A549 (cell line): Measurements from ENCODE around the gene INPP5K. TPM values are rescaled to one million over a fixed set of nuclear protein-coding genes. Genes with fewer than 3 reads are reported as not detected.
"Not testable (repeated sequence)": the region's sequence is repeated elsewhere in the genome, so short reads cannot be mapped to it uniquely, and the experiment has no call there.

Experiments used
- ATAC-seq, 2 experiments: fragments of 200-7000 bp in 1 of 2; fragments of >200 bp in 1 of 2; cut with Nextera tagmentation in 1 of 2; cut with Tn5 transposase in 1 of 2; 3 replicates each; pipeline versions ENCODE4 v1.8.0 to v1.9.1; 2018 to 2020; ENCODE audit warnings: mild to moderate bottlenecking in 1 of 2, moderate library complexity in 1 of 2
- CTCF ChIA-PET: fragments of 300-600 bp; sonication (Branson Sonifier 250); formaldehyde crosslinking; extraction: SDS; loops from one replicate; lab custom pipeline; 2021; ENCODE audit warnings: antibody characterized with exemption, inconsistent platforms; lab: Yijun Ruan, JAX
- POLR2A ChIA-PET: fragments of 350-600 bp; formaldehyde crosslinking; extraction: SDS; loops from one replicate; lab custom pipeline; 2021; ENCODE audit warnings: antibody characterized with exemption, inconsistent platforms; lab: Yijun Ruan, JAX
- DNase-seq, 2 experiments: peaks; one replicate each; pipeline versions ENCODE4 v3.0.0 to v3.0.0-alpha.2; 2011 to 2016; ENCODE audit warnings: low read depth in 1 of 2, low spot score in 1 of 2
- FAIRE-seq: peaks from 2 replicates; lab custom pipeline; 2011; peaks lifted over from hg19 to GRCh38; lab: Jason Lieb, UNC
- H3K27ac ChIP-seq, 2 experiments: fragments of >200 bp; sonication (Bioruptor Twin); formaldehyde crosslinking; 3 replicates each; pipeline ENCODE4 v1.5.1; 2016 to 2017
- H3K4me1 ChIP-seq: fragments of >200 bp; sonication (Bioruptor Twin); formaldehyde crosslinking; 3 replicates; pipeline ENCODE4 v1.6.1; 2016
- H3K4me2 ChIP-seq: fragments of >200 bp; sonication (Bioruptor Twin); formaldehyde crosslinking; 3 replicates; pipeline ENCODE4 v1.6.1; 2016
- H3K4me3 ChIP-seq: fragments of >200 bp; sonication (Bioruptor Twin); formaldehyde crosslinking; 3 replicates; pipeline ENCODE4 v1.5.1; 2016
- H3K9me3 ChIP-seq: fragments of >200 bp; sonication (Bioruptor Twin); formaldehyde crosslinking; 3 replicates; pipeline ENCODE4 v1.6.1; 2016
- CHD2 ChIP-seq: fragments of 150-350 bp; IDR thresholded peaks from 2 replicates; pipeline ENCODE4 v1.6.1; 2014; ENCODE audit warnings: low read length; ENCODE audit not compliant: partially characterized antibody
- CHD4 ChIP-seq: fragments of 200-600 bp; sonication (generic); IDR thresholded peaks from 2 replicates; pipeline ENCODE4 v1.6.1; 2016; ENCODE audit warnings: antibody characterized with exemption, mild to moderate bottlenecking, borderline replicate concordance
- EHF ChIP-seq: fragments of 250-450 bp; sonication (Bioruptor Pico); IDR thresholded peaks from 2 replicates; pipeline ENCODE4 v1.5.0; 2020; ENCODE audit warnings: mild to moderate bottlenecking
- HEYL ChIP-seq: fragments of 250-450 bp; sonication (Bioruptor Pico); IDR thresholded peaks from 2 replicates; pipeline ENCODE4 v1.8.0; 2021; ENCODE audit warnings: mild to moderate bottlenecking, moderate library complexity
- HOXB13 ChIP-seq: fragments of 250-450 bp; sonication (Bioruptor Pico); IDR thresholded peaks from 2 replicates; pipeline ENCODE4 v1.5.0; 2020; ENCODE audit warnings: low read depth, mild to moderate bottlenecking, moderate library complexity
- HOXB5 ChIP-seq: fragments of 250-450 bp; sonication (Bioruptor Pico); IDR thresholded peaks from 2 replicates; pipeline ENCODE4 v1.5.0; 2020; ENCODE audit warnings: mild to moderate bottlenecking, moderate library complexity
- JUNB ChIP-seq: fragments of >200 bp; sonication (Bioruptor Twin); formaldehyde crosslinking; IDR thresholded peaks from 2 replicates; pipeline ENCODE4 v1.6.1; 2016
- NFE2L2 ChIP-seq: fragments of 150-350 bp; conservative IDR thresholded peaks from 2 replicates; pipeline ENCODE4 v1.6.1; 2014; ENCODE audit warnings: low read length
- NPAS2 ChIP-seq: fragments of 250-450 bp; sonication (Bioruptor Pico); IDR thresholded peaks from 2 replicates; pipeline ENCODE4 v1.8.0; 2022; ENCODE audit warnings: mild to moderate bottlenecking, moderate library complexity, borderline replicate concordance
- POLR2AphosphoS2 ChIP-seq: conservative IDR thresholded peaks from 2 replicates; pipeline ENCODE4 v1.6.1; 2012; ENCODE audit warnings: low read length, improper control_type of control experiment, inconsistent platforms
- RCOR1 ChIP-seq: fragments of 150-350 bp; IDR thresholded peaks from 2 replicates; pipeline ENCODE4 v1.6.1; 2014; ENCODE audit warnings: antibody characterized with exemption, low read length, low read depth
- SREBF2 ChIP-seq: fragments of 450-650 bp; IDR thresholded peaks from 2 replicates; pipeline ENCODE4 v1.6.1; 2014; ENCODE audit warnings: mild to moderate bottlenecking, moderate library complexity
- TP53 ChIP-seq: fragments of 250-450 bp; sonication (Bioruptor Pico); IDR thresholded peaks from 2 replicates; pipeline ENCODE4 v1.5.0; 2021; ENCODE audit warnings: mild to moderate bottlenecking, moderate library complexity
- WGBS: methylation state at CpG from one replicate; pipeline ENCODE4 v1.1.6; 2017; ENCODE audit errors: missing lambda C conversion rate; 5-methylcytosine and 5-hydroxymethylcytosine counted together
- polyA plus RNA-seq, 4 experiments: library from polyadenylated mRNA; depleted of rRNA in 3 of 4; stranded (reverse); fragments of >200 nt; fragmentation: RNase III in 1 of 4; extraction: RNeasy Plus Mini Kit Qiagen cat#74134 plus additional on column Dnase treatment in 1 of 4; gene quantifications; 2 replicates in 3 of 4; 3 replicates in 1 of 4; pipeline ENCODE4 v1.2.3, GENCODE V29; 2011 to 2017
- TF ChIP-seq, protein P1 (sequence below): fragments of 150-350 bp; IDR thresholded peaks from 2 replicates; pipeline ENCODE4 v1.6.1; 2014; ENCODE audit warnings: low read depth, mild to moderate bottlenecking, low read length

INPP5K gene
- polyA plus RNA-seq, 2 of the 4 experiments (the other 2 are of a cell fraction) = 24.3 to 30.8 TPM

DNA sequence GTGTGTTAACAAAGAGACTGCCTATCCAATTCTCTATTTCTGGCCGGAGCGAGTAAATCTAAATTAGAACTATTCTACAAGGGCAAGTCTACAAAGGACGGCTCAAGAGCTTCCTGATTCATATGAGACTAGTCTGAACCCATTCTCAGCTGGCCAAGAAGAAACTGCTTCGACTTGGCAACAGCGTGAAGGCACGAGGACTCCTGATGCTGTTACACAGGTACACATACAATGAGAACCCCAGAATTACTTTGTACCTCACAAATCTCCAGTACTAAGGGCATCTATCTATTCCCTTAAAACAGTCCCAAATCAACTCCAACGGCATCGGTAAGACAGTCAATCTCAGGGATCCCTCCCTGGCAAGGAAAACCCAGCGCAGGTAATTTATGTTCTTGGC lies 61.9 kb downstream of the INPP5K start:
- POLR2A ChIA-PET = no interaction called here
- Histone ChIP-seq H3K4me3 (peak overlapping the region; percentile 98), H3K4me2 (peak overlapping the region; percentile 92), H3K9me3 (no peaks in the 10 kb centered on the region), H3K27ac (peak overlapping the region; percentile 95; a peak in 4 of 6 replicates), H3K4me1 (peaks cover 26% of the 10 kb centered on the region)
- ATAC-seq = no peak
- WGBS = 70% methylated on average over 9 of the region's 9 CpGs
- no peak for FAIRE-seq
- TF ChIP-seq NPAS2 (CRISPR knock-in tag) (no peak), POLR2AphosphoS2 (peak; percentile 60; the same call in 1 of the 2 replicates)
- DNase-seq = no peak
- CTCF ChIA-PET = interaction anchor here (0.6 to 7.2 kb wide), 9 partner anchors 9 to 92 kb away, joined by 3 to 31 read pairs (median 3); partner anchors contain the start of gene INPP5K

DNA sequence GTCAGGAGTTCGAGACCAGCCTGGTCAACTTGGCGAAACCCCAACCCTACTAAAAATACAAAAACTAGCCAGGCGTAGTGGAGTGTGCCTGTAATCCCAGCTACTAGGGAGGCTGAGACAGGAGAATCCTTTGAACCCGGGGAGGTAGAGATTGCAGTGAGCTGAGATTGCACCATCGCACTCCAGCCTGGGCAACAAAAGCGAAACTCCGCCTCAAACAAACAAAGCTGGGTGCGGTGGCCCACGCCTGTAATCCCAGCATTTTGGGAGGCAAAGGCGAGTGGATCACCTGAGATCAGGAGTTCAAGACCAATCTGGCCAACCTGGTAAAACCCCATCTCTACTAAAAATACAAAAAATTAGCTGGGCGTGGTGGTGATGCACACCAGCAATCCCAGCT lies 62.7 kb downstream of the INPP5K start:
- H3K27ac ChIP-seq, ATAC-seq: not testable (repeated sequence)
- CTCF ChIA-PET = interaction anchor here (1.2 to 7.2 kb wide), 7 partner anchors 8 to 92 kb away, joined by 3 to 31 read pairs (median 3); partner anchors contain the start of gene INPP5K

GRCh38 chr17:1452836-1453235 lies 63.6 kb downstream of the INPP5K start:
- ATAC-seq = no peak
- ChIA-PET CTCF (interaction anchor here (0.7 to 7.2 kb wide), 2 partner anchors 29 to 87 kb away, joined by 4 to 31 read pairs; no protein-coding TSS in a partner anchor), POLR2A (no interaction called here)
- Histone ChIP-seq H3K9me3 (no peaks in the 10 kb centered on the region), H3K4me1 (peaks cover 32% of the 10 kb centered on the region), H3K27ac (no peak overlapping the region), H3K4me3 (no peak overlapping the region), H3K4me2 (no peak overlapping the region)
- DNase-seq = no peak
- TF ChIP-seq JUNB (no peak), TP53 (CRISPR knock-in tag) (no peak), HOXB13 (no peak), CHD2 (no peak), CHD4 (no peak), RCOR1 (no peak)
- TF ChIP-seq, protein P1, sequence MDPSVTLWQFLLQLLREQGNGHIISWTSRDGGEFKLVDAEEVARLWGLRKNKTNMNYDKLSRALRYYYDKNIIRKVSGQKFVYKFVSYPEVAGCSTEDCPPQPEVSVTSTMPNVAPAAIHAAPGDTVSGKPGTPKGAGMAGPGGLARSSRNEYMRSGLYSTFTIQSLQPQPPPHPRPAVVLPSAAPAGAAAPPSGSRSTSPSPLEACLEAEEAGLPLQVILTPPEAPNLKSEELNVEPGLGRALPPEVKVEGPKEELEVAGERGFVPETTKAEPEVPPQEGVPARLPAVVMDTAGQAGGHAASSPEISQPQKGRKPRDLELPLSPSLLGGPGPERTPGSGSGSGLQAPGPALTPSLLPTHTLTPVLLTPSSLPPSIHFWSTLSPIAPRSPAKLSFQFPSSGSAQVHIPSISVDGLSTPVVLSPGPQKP = no peak
- FAIRE-seq = no peak
- 85% methylated on average over 5 of the region's 5 CpGs for WGBS

More for the DNA sequence above, 62.7 kb downstream of the INPP5K start:
- POLR2A ChIA-PET, H3K4me3 ChIP-seq, FAIRE-seq, H3K9me3 ChIP-seq, DNase-seq: not testable (repeated sequence)
- WGBS = 84% methylated on average over 11 of the region's 11 CpGs
- Histone ChIP-seq H3K4me1 (peaks cover 32% of the 10 kb centered on the region), H3K4me2 (peak overlapping the region; percentile 17)

DNA sequence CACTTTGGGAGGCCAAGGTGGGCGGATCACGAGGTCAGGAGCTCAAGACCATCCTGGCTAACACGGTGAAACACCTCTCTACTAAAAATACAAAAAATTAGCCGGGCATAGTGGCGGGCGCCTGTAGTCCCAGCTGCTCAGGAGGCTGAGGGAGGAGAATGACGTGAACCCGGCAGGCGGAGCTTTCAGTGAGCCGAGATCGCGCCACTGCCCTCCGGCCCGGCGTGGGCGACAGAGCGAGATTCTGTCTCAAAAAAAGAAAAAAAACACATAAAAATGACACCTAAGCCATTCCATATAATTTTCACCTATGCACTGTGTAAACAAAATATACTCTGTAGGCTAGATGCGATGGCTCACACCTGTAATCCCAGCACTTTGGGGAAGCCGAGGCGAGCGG lies 66.2 kb downstream of the INPP5K start:
- ChIA-PET POLR2A (interaction anchor here (1.2 kb wide), 1 partner anchor 50 kb away, joined by 3 read pairs; the partner anchor contains the start of gene YWHAE), CTCF (interaction anchor here (1.1 to 1.5 kb wide), 3 partner anchors 8 to 13 kb away, joined by 3 to 4 read pairs (median 3); no protein-coding TSS in a partner anchor)
- not testable (repeated sequence) for H3K9me3 ChIP-seq, H3K4me2 ChIP-seq, DNase-seq, ATAC-seq, H3K27ac ChIP-seq, H3K4me3 ChIP-seq, FAIRE-seq
- 93% methylated on average over 21 of the region's 21 CpGs for WGBS
- H3K4me1 ChIP-seq = peaks cover 32% of the 10 kb centered on the region

- Histone ChIP-seq H3K4me2 (0 out of 3 replicates have a peak overlapping the region, but pooled peaks have one; percentile 7), H3K27ac (no peak overlapping the region), H3K9me3 (no peaks in the 10 kb centered on the region), H3K4me1 (peaks cover 29% of the 10 kb centered on the region), H3K4me3 (no peak overlapping the region)
- 80% methylated on average over 5 of the region's 5 CpGs for WGBS
- ATAC-seq = no peak
- DNase-seq = no peak
- TF ChIP-seq HOXB5 (no peak), EHF (CRISPR knock-in tag) (no peak), HEYL (CRISPR knock-in tag) (no peak), NFE2L2 (no peak), SREBF2 (no peak)
- ChIA-PET POLR2A (interaction anchor here (1.2 kb wide), 1 partner anchor 49 kb away, joined by 3 read pairs; the partner anchor contains the start of gene YWHAE), CTCF (interaction anchor here (0.7 to 1.5 kb wide), 5 partner anchors 8 to 84 kb away, joined by 3 to 4 read pairs (median 3); no protein-coding TSS in a partner anchor)
- FAIRE-seq = no peak
Measured at GRCh38 chr17:1449412-1449967, 66.9 kb downstream of the INPP5K start.
